ENCODE results near the gene UNCX.
"Not testable (repeated sequence)": the region's sequence is repeated elsewhere in the genome, so short reads cannot be mapped to it uniquely, and the experiment has no call there.

Gene UNCX

GRCh38 chr7:1201916-1202315 lies 30.8 kb upstream of the UNCX start:
- H3K9me3 ChIP-seq (ENCODE audit: control insufficient read depth in 2 of 2, low read length in 2 of 2) = no peaks in the 10 kb centered on the region
- H3K9ac ChIP-seq (ENCODE audit: low read length in 2 of 2) = no peak overlapping the region
- H3K36me3 ChIP-seq (ENCODE audit: control insufficient read depth in 2 of 2, insufficient read depth in 2 of 2, low read length in 2 of 2) = no peaks in the 10 kb centered on the region
- H3K4me3 ChIP-seq (ENCODE audit: low read length in 2 of 2) = no peak overlapping the region
- no peaks in the 10 kb centered on the region for H3K4me1 ChIP-seq (ENCODE audit: control insufficient read depth, insufficient read depth, low read length)
- H3K27me3 ChIP-seq (ENCODE audit: control insufficient read depth in 1 of 2, insufficient read depth in 2 of 2, low read length in 2 of 2) = peaks cover 5 to 6% of the 10 kb centered on the region in 2 donors
- no peak overlapping the region for H3K27ac ChIP-seq (ENCODE audit: low read length)

- H3K36me3 ChIP-seq (ENCODE audit: control insufficient read depth in 2 of 2, insufficient read depth in 2 of 2, low read length in 2 of 2); H3K4me1 ChIP-seq (ENCODE audit: control insufficient read depth, insufficient read depth, low read length); H3K27ac ChIP-seq (ENCODE audit: low read length); H3K9ac ChIP-seq (ENCODE audit: low read length in 2 of 2); H3K9me3 ChIP-seq (ENCODE audit: control insufficient read depth in 2 of 2, low read length in 2 of 2); H3K27me3 ChIP-seq (ENCODE audit: control insufficient read depth in 1 of 2, insufficient read depth in 2 of 2, low read length in 2 of 2); H3K4me3 ChIP-seq (ENCODE audit: low read length in 2 of 2): not testable (repeated sequence)
These were observed 29.8 kb upstream of the UNCX start for GRCh38 chr7:1202914-1203313.

- H3K27me3 ChIP-seq (ENCODE audit: control insufficient read depth in 1 of 2, insufficient read depth in 2 of 2, low read length in 2 of 2) = peaks cover 8 to 9% of the 10 kb centered on the region in 2 donors
- H3K36me3 ChIP-seq (ENCODE audit: control insufficient read depth in 2 of 2, insufficient read depth in 2 of 2, low read length in 2 of 2) = no peaks in the 10 kb centered on the region
- no peak overlapping the region for H3K27ac ChIP-seq (ENCODE audit: low read length)
- H3K4me3 ChIP-seq (ENCODE audit: low read length in 2 of 2) = no peak overlapping the region
- H3K9me3 ChIP-seq (ENCODE audit: control insufficient read depth in 2 of 2, low read length in 2 of 2) = no peaks in the 10 kb centered on the region
- no peak overlapping the region for H3K9ac ChIP-seq (ENCODE audit: low read length in 2 of 2)
- H3K4me1 ChIP-seq (ENCODE audit: control insufficient read depth, insufficient read depth, low read length) = no peaks in the 10 kb centered on the region
These were observed 28.1 kb upstream of the UNCX start for GRCh38 chr7:1204460-1205140.

GRCh38 chr7:1205742-1206141 lies 26.9 kb upstream of the UNCX start:
- H3K9me3 ChIP-seq (ENCODE audit: control insufficient read depth in 2 of 2, low read length in 2 of 2); H3K4me1 ChIP-seq (ENCODE audit: control insufficient read depth, insufficient read depth, low read length); H3K36me3 ChIP-seq (ENCODE audit: control insufficient read depth in 2 of 2, insufficient read depth in 2 of 2, low read length in 2 of 2); H3K9ac ChIP-seq (ENCODE audit: low read length in 2 of 2); H3K4me3 ChIP-seq (ENCODE audit: low read length in 2 of 2); H3K27ac ChIP-seq (ENCODE audit: low read length): not testable (repeated sequence)
- peaks cover 10 to 14% of the 10 kb centered on the region in 2 donors for H3K27me3 ChIP-seq (ENCODE audit: control insufficient read depth in 1 of 2, insufficient read depth in 2 of 2, low read length in 2 of 2)

GRCh38 chr7:1209097-1209496 lies 23.6 kb upstream of the UNCX start:
- Histone ChIP-seq H3K4me3 (ENCODE audit: low read length in 2 of 2) (no peak overlapping the region), H3K27me3 (ENCODE audit: control insufficient read depth in 1 of 2, insufficient read depth in 2 of 2, low read length in 2 of 2) (peaks cover 21 to 22% of the 10 kb centered on the region in 2 donors), H3K36me3 (ENCODE audit: control insufficient read depth in 2 of 2, insufficient read depth in 2 of 2, low read length in 2 of 2) (no peaks in the 10 kb centered on the region), H3K27ac (ENCODE audit: low read length) (no peak overlapping the region), H3K9me3 (ENCODE audit: control insufficient read depth in 2 of 2, low read length in 2 of 2) (no peaks in the 10 kb centered on the region), H3K4me1 (ENCODE audit: control insufficient read depth, insufficient read depth, low read length) (peaks cover 12% of the 10 kb centered on the region), H3K9ac (ENCODE audit: low read length in 2 of 2) (no peak overlapping the region)

- Histone ChIP-seq H3K9me3 (ENCODE audit: control insufficient read depth in 2 of 2, low read length in 2 of 2) (no peaks in the 10 kb centered on the region), H3K36me3 (ENCODE audit: control insufficient read depth in 2 of 2, insufficient read depth in 2 of 2, low read length in 2 of 2) (no peaks in the 10 kb centered on the region), H3K4me1 (ENCODE audit: control insufficient read depth, insufficient read depth, low read length) (peaks cover 12% of the 10 kb centered on the region), H3K27ac (ENCODE audit: low read length) (no peak overlapping the region), H3K9ac (ENCODE audit: low read length in 2 of 2) (no peak overlapping the region), H3K4me3 (ENCODE audit: low read length in 2 of 2) (no peak overlapping the region), H3K27me3 (ENCODE audit: control insufficient read depth in 1 of 2, insufficient read depth in 2 of 2, low read length in 2 of 2) (peaks cover 22 to 25% of the 10 kb centered on the region in 2 donors)
These were observed 22.2 kb upstream of the UNCX start for GRCh38 chr7:1210321-1210978.

- Histone ChIP-seq H3K36me3 (ENCODE audit: control insufficient read depth in 2 of 2, insufficient read depth in 2 of 2, low read length in 2 of 2) (no peaks in the 10 kb centered on the region), H3K27ac (ENCODE audit: low read length) (no peak overlapping the region), H3K9me3 (ENCODE audit: control insufficient read depth in 2 of 2, low read length in 2 of 2) (no peaks in the 10 kb centered on the region), H3K9ac (ENCODE audit: low read length in 2 of 2) (no peak overlapping the region), H3K4me3 (ENCODE audit: low read length in 2 of 2) (no peak overlapping the region), H3K27me3 (ENCODE audit: control insufficient read depth in 1 of 2, insufficient read depth in 2 of 2, low read length in 2 of 2) (peaks cover 22 to 25% of the 10 kb centered on the region in 2 donors), H3K4me1 (ENCODE audit: control insufficient read depth, insufficient read depth, low read length) (peaks cover 12% of the 10 kb centered on the region)
These were observed 21.6 kb upstream of the UNCX start for GRCh38 chr7:1210979-1211608.

- Histone ChIP-seq H3K27me3 (ENCODE audit: control insufficient read depth in 1 of 2, insufficient read depth in 2 of 2, low read length in 2 of 2) (peaks cover 22 to 25% of the 10 kb centered on the region in 2 donors), H3K4me3 (ENCODE audit: low read length in 2 of 2) (no peak overlapping the region), H3K9ac (ENCODE audit: low read length in 2 of 2) (no peak overlapping the region), H3K27ac (ENCODE audit: low read length) (no peak overlapping the region), H3K36me3 (ENCODE audit: control insufficient read depth in 2 of 2, insufficient read depth in 2 of 2, low read length in 2 of 2) (no peaks in the 10 kb centered on the region), H3K4me1 (ENCODE audit: control insufficient read depth, insufficient read depth, low read length) (peaks cover 12% of the 10 kb centered on the region), H3K9me3 (ENCODE audit: control insufficient read depth in 2 of 2, low read length in 2 of 2) (no peaks in the 10 kb centered on the region)
These were observed 21.1 kb upstream of the UNCX start for GRCh38 chr7:1211611-1212010.

GRCh38 chr7:1212025-1212424 lies 20.6 kb upstream of the UNCX start:
- Histone ChIP-seq H3K4me1 (ENCODE audit: control insufficient read depth, insufficient read depth, low read length) (peaks cover 12% of the 10 kb centered on the region), H3K27me3 (ENCODE audit: control insufficient read depth in 1 of 2, insufficient read depth in 2 of 2, low read length in 2 of 2) (peaks cover 22 to 25% of the 10 kb centered on the region in 2 donors)
- not testable (repeated sequence) for H3K27ac ChIP-seq (ENCODE audit: low read length); H3K36me3 ChIP-seq (ENCODE audit: control insufficient read depth in 2 of 2, insufficient read depth in 2 of 2, low read length in 2 of 2); H3K9me3 ChIP-seq (ENCODE audit: control insufficient read depth in 2 of 2, low read length in 2 of 2); H3K9ac ChIP-seq (ENCODE audit: low read length in 2 of 2); H3K4me3 ChIP-seq (ENCODE audit: low read length in 2 of 2)

GRCh38 chr7:1214516-1214915 lies 18.2 kb upstream of the UNCX start:
- Histone ChIP-seq H3K27ac (ENCODE audit: low read length) (no peak overlapping the region), H3K9me3 (ENCODE audit: control insufficient read depth in 2 of 2, low read length in 2 of 2) (no peaks in the 10 kb centered on the region), H3K4me3 (ENCODE audit: low read length in 2 of 2) (no peak overlapping the region), H3K9ac (ENCODE audit: low read length in 2 of 2) (no peak overlapping the region), H3K4me1 (ENCODE audit: control insufficient read depth, insufficient read depth, low read length) (peaks cover 12% of the 10 kb centered on the region), H3K27me3 (ENCODE audit: control insufficient read depth in 1 of 2, insufficient read depth in 2 of 2, low read length in 2 of 2) (peaks cover 27 to 28% of the 10 kb centered on the region in 2 donors), H3K36me3 (ENCODE audit: control insufficient read depth in 2 of 2, insufficient read depth in 2 of 2, low read length in 2 of 2) (no peaks in the 10 kb centered on the region)

Measured in stomach smooth muscle (tissue), 2 donors.